SK-N-SH (cell line): ENCODE data around the gene PHAX. TPM values are rescaled to one million over a fixed set of nuclear protein-coding genes. Genes with fewer than 3 reads are reported as not detected.

ENCODE experiments used
- CTCF ChIA-PET: fragments of 300-600, 350-600 bp; formaldehyde crosslinking; extraction: SDS; loops from one replicate; lab custom pipeline; 2021; lab: Yijun Ruan, JAX
- POLR2A ChIA-PET: fragments of 350-600 bp; sonication (Branson Sonifier 250); formaldehyde crosslinking; extraction: SDS; loops from one replicate; lab custom pipeline; 2020; ENCODE audit warnings: antibody characterized with exemption, inconsistent platforms; lab: Yijun Ruan, JAX
- DNase-seq: peaks from one replicate; pipeline ENCODE4 v3.0.0; 2012
- H2AFZ ChIP-seq: fragments of 200-600 bp; sonication (generic); 2 replicates; pipeline ENCODE4 v1.8.1; 2016; ENCODE audit warnings: antibody characterized with exemption, mild to moderate bottlenecking, low read depth
- H3F3A ChIP-seq: fragments of 200-600 bp; sonication (generic); replicated peaks from 2 replicates; pipeline ENCODE3; 2016; ENCODE audit warnings: antibody characterized with exemption, mild to moderate bottlenecking; ENCODE audit not compliant: insufficient read depth
- H3K27ac ChIP-seq, 2 experiments: fragments of 200-500 bp in 1 of 2; fragments of 200-600 bp in 1 of 2; sonication (Bioruptor generic) in 1 of 2; sonication (generic), shearing (Covaris generic) in 1 of 2; 2 replicates each; pipeline versions ENCODE4 v1.5.1 to v1.6.1; 2014 to 2016; ENCODE audit warnings: low read depth in 2 of 2, inconsistent platforms in 1 of 2, low read length in 1 of 2, mild to moderate bottlenecking in 1 of 2, mixed read lengths in 1 of 2
- H3K27me3 ChIP-seq: fragments of 200-600 bp; sonication (generic), shearing (Covaris generic); 2 replicates; pipeline ENCODE4 v1.6.1; 2016; ENCODE audit warnings: mixed run types; ENCODE audit not compliant: insufficient read depth
- H3K36me3 ChIP-seq, 2 experiments: fragments of 200-500 bp in 1 of 2; fragments of 200-600 bp in 1 of 2; sonication (Bioruptor generic) in 1 of 2; sonication (generic) in 1 of 2; replicated peaks in 1 of 2; 2 replicates each; pipeline versions ENCODE3 to v1.5.1; 2014 to 2016; ENCODE audit warnings: low read length in 1 of 2, mild to moderate bottlenecking in 1 of 2; ENCODE audit not compliant: insufficient read depth in 2 of 2, control insufficient read depth in 1 of 2
- H3K4me1 ChIP-seq, 2 experiments: fragments of 200-500 bp in 1 of 2; fragments of 200-600 bp in 1 of 2; sonication (Bioruptor generic) in 1 of 2; sonication (generic), shearing (Covaris generic) in 1 of 2; 2 replicates each; pipeline versions ENCODE4 v1.5.1 to v1.6.1; 2014 to 2016; ENCODE audit warnings: low read depth in 1 of 2, low read length in 1 of 2, mixed run types in 1 of 2; ENCODE audit not compliant: insufficient read depth in 2 of 2, control insufficient read depth in 1 of 2
- H3K4me2 ChIP-seq: fragments of 200-600 bp; sonication (generic), shearing (Covaris generic); 2 replicates; pipeline ENCODE4 v1.6.1; 2017; ENCODE audit warnings: mixed run types
- H3K4me3 ChIP-seq, 2 experiments: fragments of 200-500 bp in 1 of 2; fragments of 200-600 bp in 1 of 2; sonication (Bioruptor generic) in 1 of 2; sonication (generic), shearing (Covaris generic) in 1 of 2; 2 replicates each; pipeline versions ENCODE4 v1.5.1 to v1.8.1; 2014 to 2016; ENCODE audit warnings: low read depth in 2 of 2, inconsistent platforms in 1 of 2, low read length in 1 of 2, mild to moderate bottlenecking in 1 of 2, mixed read lengths in 1 of 2, moderate library complexity in 1 of 2
- H3K79me2 ChIP-seq: fragments of 200-600 bp; sonication (generic); 2 replicates; pipeline ENCODE4 v1.8.1; 2017; ENCODE audit warnings: mild to moderate bottlenecking; ENCODE audit not compliant: insufficient read depth
- H3K9ac ChIP-seq: fragments of 200-600 bp; sonication (generic); 2 replicates; pipeline ENCODE4 v1.6.1; 2017; ENCODE audit warnings: mixed run types
- H3K9me2 ChIP-seq: fragments of 200-600 bp; sonication (generic); 2 replicates; pipeline ENCODE4 v1.6.1; 2017; ENCODE audit warnings: mixed run types
- H3K9me3 ChIP-seq: fragments of 200-600 bp; sonication (generic); 2 replicates; pipeline ENCODE4 v1.6.1; 2017; ENCODE audit warnings: mixed run types, mild to moderate bottlenecking, moderate library complexity
- H4K20me1 ChIP-seq: fragments of 200-600 bp; sonication (generic); 2 replicates; pipeline ENCODE4 v1.6.1; 2017; ENCODE audit warnings: mild to moderate bottlenecking, mixed run types; ENCODE audit not compliant: insufficient read depth
- EP300 ChIP-seq, 2 experiments: IDR thresholded peaks; 2 replicates each; pipeline versions ENCODE4 v1.4.0 to v1.6.1; 2012; ENCODE audit warnings: borderline replicate concordance in 1 of 2, low read depth in 1 of 2, low read length in 1 of 2
- GABPA ChIP-seq: IDR thresholded peaks from 2 replicates; pipeline ENCODE4 v1.4.0; 2012; ENCODE audit warnings: low read depth, mild to moderate bottlenecking
- JUND ChIP-seq: IDR thresholded peaks from 2 replicates; pipeline ENCODE4 v1.4.0; 2012
- MEF2A ChIP-seq: IDR thresholded peaks from 2 replicates; pipeline ENCODE4 v1.4.0; 2012; ENCODE audit warnings: low read depth, borderline replicate concordance
- MXI1 ChIP-seq: IDR thresholded peaks from 2 replicates; pipeline ENCODE4 v1.6.1; 2012; ENCODE audit warnings: mild to moderate bottlenecking, low read depth, low read length, improper control_type of control experiment
- POLR2AphosphoS5 ChIP-seq: IDR thresholded peaks from 2 replicates; pipeline ENCODE4 v1.6.1; 2012; ENCODE audit warnings: low read depth, low read length
- RCOR1 ChIP-seq: fragments of 150-350 bp; IDR thresholded peaks from 2 replicates; pipeline ENCODE4 v1.6.1; 2017; ENCODE audit warnings: antibody characterized with exemption, low read length
- RFX5 ChIP-seq: IDR thresholded peaks from 2 replicates; pipeline ENCODE4 v1.6.1; 2012; ENCODE audit warnings: mild to moderate bottlenecking, improper control_type of control experiment, low read length
- RXRA ChIP-seq: IDR thresholded peaks from 2 replicates; pipeline ENCODE4 v1.4.0; 2012; ENCODE audit warnings: low read depth, mild to moderate bottlenecking, borderline replicate concordance
- SMC3 ChIP-seq: IDR thresholded peaks from 2 replicates; pipeline ENCODE4 v1.6.1; 2012; ENCODE audit warnings: low read depth, low read length, improper control_type of control experiment
- TAF1 ChIP-seq: IDR thresholded peaks from 2 replicates; pipeline ENCODE4 v1.6.1; 2012; ENCODE audit warnings: low read depth, mild to moderate bottlenecking, low read length, moderate library complexity, borderline replicate concordance
- TCF12 ChIP-seq: IDR thresholded peaks from 2 replicates; pipeline ENCODE4 v1.4.0; 2012
- WGBS: methylation state at CpG from one replicate; pipeline ENCODE4 v1.1.6; 2017; ENCODE audit warnings: low lambda C conversion rate; 5-methylcytosine and 5-hydroxymethylcytosine counted together
- polyA plus RNA-seq, 3 experiments: library from polyadenylated mRNA; depleted of rRNA; stranded (reverse); fragments of >200 nt; gene quantifications; 2 replicates each; pipeline ENCODE4 v1.2.3, GENCODE V29; 2012
- TF ChIP-seq, protein P1 (sequence below): fragments of 200-600 bp; sonication (generic); IDR thresholded peaks from 2 replicates; pipeline ENCODE4 v1.6.1; 2017; ENCODE audit warnings: antibody characterized with exemption, mild to moderate bottlenecking, moderate library complexity
- TF ChIP-seq, protein P2 (sequence below): IDR thresholded peaks from 2 replicates; pipeline ENCODE4 v1.6.1; 2012; ENCODE audit warnings: mild to moderate bottlenecking, low read depth, low read length, moderate library complexity
- TF ChIP-seq, protein P3 (sequence below): fragments of 150-350 bp; IDR thresholded peaks from 2 replicates; pipeline ENCODE4 v1.6.1; 2017; ENCODE audit warnings: antibody characterized with exemption, low read length, low read depth, borderline replicate concordance
- TF ChIP-seq, protein P4 (sequence below): IDR thresholded peaks from 2 replicates; pipeline ENCODE4; 2012
- TF ChIP-seq, protein P5 (sequence below): fragments of 150-350 bp; IDR thresholded peaks from 2 replicates; pipeline ENCODE4 v1.6.1; 2016; ENCODE audit warnings: mild to moderate bottlenecking, low read depth, low read length

The PHAX gene
- polyA plus RNA-seq, 1 of the 3 experiments (the other 2 are of a cell fraction), result 25.1 TPM

DNA sequence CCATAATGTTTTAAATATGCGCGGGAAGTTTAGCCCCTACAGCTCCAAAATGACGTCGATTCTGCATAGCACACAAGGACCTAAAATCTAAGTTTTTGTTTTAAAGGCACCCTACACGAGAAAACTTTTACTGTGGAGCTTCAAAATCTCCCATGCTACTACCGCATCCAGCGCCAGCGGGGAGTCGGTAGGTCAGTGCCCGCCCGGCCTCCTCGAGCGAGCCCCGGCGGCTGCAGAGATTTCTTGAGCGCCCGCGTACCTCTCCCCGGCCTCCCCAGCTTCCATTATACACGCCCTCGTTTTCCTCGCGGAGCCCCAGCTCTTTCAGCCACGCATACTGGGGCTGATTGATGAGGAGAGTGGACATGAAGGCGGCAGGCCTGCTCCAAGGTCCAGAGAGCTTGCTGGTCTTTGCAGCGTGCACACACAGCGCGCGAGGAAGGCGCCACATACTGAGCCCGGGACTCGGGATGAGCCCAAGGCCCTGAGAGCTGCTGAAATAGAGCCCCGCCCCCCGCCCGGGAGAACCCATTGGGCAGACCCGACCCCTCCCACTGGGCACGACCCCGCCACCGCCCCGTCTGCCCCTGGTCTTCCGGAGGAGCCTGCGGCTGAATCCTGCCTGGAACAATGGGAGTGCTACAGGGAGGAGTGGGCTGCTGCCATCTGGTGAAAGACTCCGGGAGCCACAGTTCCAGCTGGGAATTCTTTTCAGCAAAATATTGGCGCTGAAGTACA lies 5.8 kb upstream of the PHAX start, which contains the start of gene ALDH7A1 (continued):
- 0 out of 2 replicates have a peak, but pooled peaks have one; percentile 58 for TF ChIP-seq MXI1
- TF ChIP-seq RFX5, result peak; percentile 44; the same call in 1 of the 2 replicates
- peak; percentile 50; the same call in 1 of the 2 replicates for TF ChIP-seq GABPA
- TF ChIP-seq, protein P1, sequence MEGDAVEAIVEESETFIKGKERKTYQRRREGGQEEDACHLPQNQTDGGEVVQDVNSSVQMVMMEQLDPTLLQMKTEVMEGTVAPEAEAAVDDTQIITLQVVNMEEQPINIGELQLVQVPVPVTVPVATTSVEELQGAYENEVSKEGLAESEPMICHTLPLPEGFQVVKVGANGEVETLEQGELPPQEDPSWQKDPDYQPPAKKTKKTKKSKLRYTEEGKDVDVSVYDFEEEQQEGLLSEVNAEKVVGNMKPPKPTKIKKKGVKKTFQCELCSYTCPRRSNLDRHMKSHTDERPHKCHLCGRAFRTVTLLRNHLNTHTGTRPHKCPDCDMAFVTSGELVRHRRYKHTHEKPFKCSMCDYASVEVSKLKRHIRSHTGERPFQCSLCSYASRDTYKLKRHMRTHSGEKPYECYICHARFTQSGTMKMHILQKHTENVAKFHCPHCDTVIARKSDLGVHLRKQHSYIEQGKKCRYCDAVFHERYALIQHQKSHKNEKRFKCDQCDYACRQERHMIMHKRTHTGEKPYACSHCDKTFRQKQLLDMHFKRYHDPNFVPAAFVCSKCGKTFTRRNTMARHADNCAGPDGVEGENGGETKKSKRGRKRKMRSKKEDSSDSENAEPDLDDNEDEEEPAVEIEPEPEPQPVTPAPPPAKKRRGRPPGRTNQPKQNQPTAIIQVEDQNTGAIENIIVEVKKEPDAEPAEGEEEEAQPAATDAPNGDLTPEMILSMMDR, result peak; percentile 50
- peak; percentile 70; the same call in 1 of the 2 replicates for TF ChIP-seq TAF1
- TF ChIP-seq, protein P2, sequence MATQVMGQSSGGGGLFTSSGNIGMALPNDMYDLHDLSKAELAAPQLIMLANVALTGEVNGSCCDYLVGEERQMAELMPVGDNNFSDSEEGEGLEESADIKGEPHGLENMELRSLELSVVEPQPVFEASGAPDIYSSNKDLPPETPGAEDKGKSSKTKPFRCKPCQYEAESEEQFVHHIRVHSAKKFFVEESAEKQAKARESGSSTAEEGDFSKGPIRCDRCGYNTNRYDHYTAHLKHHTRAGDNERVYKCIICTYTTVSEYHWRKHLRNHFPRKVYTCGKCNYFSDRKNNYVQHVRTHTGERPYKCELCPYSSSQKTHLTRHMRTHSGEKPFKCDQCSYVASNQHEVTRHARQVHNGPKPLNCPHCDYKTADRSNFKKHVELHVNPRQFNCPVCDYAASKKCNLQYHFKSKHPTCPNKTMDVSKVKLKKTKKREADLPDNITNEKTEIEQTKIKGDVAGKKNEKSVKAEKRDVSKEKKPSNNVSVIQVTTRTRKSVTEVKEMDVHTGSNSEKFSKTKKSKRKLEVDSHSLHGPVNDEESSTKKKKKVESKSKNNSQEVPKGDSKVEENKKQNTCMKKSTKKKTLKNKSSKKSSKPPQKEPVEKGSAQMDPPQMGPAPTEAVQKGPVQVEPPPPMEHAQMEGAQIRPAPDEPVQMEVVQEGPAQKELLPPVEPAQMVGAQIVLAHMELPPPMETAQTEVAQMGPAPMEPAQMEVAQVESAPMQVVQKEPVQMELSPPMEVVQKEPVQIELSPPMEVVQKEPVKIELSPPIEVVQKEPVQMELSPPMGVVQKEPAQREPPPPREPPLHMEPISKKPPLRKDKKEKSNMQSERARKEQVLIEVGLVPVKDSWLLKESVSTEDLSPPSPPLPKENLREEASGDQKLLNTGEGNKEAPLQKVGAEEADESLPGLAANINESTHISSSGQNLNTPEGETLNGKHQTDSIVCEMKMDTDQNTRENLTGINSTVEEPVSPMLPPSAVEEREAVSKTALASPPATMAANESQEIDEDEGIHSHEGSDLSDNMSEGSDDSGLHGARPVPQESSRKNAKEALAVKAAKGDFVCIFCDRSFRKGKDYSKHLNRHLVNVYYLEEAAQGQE, result no peak
- TF ChIP-seq POLR2AphosphoS5, result peak; percentile 90
- peak; percentile 16; the same call in 1 of the 2 replicates for TF ChIP-seq TCF12

DNA sequence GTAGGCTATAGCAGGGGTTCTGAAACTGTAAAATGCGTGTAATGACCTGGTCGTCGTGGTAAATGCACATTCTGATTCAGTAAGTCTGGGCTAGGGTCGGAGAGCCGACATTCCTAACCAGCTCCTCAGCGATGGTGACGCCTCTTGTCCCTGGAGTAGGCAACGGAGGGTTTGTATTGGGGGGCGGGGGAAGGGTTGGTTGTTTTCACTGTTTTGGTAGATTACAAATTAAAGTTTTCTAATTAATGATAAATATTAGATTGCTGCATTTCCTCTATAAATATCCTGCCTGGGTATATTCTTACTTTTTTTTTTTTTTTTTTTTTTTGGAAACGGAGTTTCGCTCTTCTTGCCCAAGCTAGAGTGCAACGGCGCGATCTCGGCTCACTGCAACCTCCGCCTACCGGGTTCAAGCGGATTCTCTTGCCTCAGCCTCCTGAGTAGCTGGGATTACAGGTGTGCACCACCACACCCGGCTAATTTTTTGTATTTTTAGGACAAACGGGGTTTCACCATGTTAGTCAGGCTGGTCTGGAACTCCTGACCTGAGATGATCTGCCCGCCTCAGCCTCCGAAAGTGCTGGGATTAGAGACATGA lies 5.2 kb upstream of the PHAX start:
- Histone ChIP-seq H3K4me3 (peak overlapping the region; percentile 51 to 64), H3K27ac (peak overlapping the region; percentile 78 to 84), H3K9me3 (no peaks in the 10 kb centered on the region), H3K27me3 (no peaks in the 10 kb centered on the region), H3K9ac (peak overlapping the region; percentile 68; the same call in 1 of the 2 replicates), H3K4me1 (peaks cover 0 to 2% of the 10 kb centered on the region in 2 experiments; a peak in 1 of 4 replicates), H3F3A (peaks cover 4% of the 10 kb centered on the region), H2AFZ (no peak overlapping the region), H3K4me2 (peak overlapping the region; percentile 46), H3K9me2 (no peaks in the 10 kb centered on the region), H3K79me2 (peaks cover 21% of the 10 kb centered on the region), H4K20me1 (no peaks in the 10 kb centered on the region), H3K36me3 (peaks cover 0 to 4% of the 10 kb centered on the region in 2 experiments)
- 76% methylated on average over 22 of the region's 22 CpGs for WGBS
- ChIA-PET POLR2A (interaction anchor here (0.6 to 1.4 kb wide), 2 partner anchors 17 to 182 kb away, joined by 3 to 5 read pairs; no protein-coding TSS in a partner anchor), CTCF (interaction anchor here (0.6 to 2.1 kb wide), 12 partner anchors 9 to 332 kb away, joined by 3 to 8 read pairs (median 4); no protein-coding TSS in a partner anchor)
- no peak for DNase-seq
- TF ChIP-seq, protein P1, result no peak
- TF ChIP-seq, protein P3, sequence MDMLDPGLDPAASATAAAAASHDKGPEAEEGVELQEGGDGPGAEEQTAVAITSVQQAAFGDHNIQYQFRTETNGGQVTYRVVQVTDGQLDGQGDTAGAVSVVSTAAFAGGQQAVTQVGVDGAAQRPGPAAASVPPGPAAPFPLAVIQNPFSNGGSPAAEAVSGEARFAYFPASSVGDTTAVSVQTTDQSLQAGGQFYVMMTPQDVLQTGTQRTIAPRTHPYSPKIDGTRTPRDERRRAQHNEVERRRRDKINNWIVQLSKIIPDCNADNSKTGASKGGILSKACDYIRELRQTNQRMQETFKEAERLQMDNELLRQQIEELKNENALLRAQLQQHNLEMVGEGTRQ, result no peak
- TF ChIP-seq EP300 (IDR thresholded peaks at IDR 0.05; ENCODE audit: borderline replicate concordance in 1 of 2, low read depth in 1 of 2, low read length in 1 of 2) (no peak), SMC3 (no peak), JUND (no peak), RXRA (no peak), RCOR1 (no peak), MEF2A (no peak)
- TF ChIP-seq, protein P4, sequence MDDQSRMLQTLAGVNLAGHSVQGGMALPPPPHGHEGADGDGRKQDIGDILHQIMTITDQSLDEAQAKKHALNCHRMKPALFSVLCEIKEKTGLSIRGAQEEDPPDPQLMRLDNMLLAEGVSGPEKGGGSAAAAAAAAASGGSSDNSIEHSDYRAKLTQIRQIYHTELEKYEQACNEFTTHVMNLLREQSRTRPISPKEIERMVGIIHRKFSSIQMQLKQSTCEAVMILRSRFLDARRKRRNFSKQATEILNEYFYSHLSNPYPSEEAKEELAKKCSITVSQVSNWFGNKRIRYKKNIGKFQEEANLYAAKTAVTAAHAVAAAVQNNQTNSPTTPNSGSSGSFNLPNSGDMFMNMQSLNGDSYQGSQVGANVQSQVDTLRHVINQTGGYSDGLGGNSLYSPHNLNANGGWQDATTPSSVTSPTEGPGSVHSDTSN, result no peak
- TF ChIP-seq, protein P5, sequence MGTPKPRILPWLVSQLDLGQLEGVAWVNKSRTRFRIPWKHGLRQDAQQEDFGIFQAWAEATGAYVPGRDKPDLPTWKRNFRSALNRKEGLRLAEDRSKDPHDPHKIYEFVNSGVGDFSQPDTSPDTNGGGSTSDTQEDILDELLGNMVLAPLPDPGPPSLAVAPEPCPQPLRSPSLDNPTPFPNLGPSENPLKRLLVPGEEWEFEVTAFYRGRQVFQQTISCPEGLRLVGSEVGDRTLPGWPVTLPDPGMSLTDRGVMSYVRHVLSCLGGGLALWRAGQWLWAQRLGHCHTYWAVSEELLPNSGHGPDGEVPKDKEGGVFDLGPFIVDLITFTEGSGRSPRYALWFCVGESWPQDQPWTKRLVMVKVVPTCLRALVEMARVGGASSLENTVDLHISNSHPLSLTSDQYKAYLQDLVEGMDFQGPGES, result no peak
